Subcutaneous adipose tissue (tissue), 4 donors: Measurements from ENCODE around the gene NAV2. TPM values are rescaled to one million over a fixed set of nuclear protein-coding genes. Genes with fewer than 3 reads are reported as not detected.

Source experiments
- CTCF ChIP-seq: fragments of 450-650 bp; IDR thresholded peaks from one replicate; pipeline ENCODE4 v1.5.1; 2016; ENCODE audit warnings: low read depth, mild to moderate bottlenecking, control low read depth, antibody characterized with exemption, moderate library complexity
- small RNA-seq: library from RNA; depleted of rRNA; stranded (forward); fragments of <200 nt; gene quantifications from one replicate; pipeline ENCODE3, GENCODE V24; 2016
- total RNA-seq, 4 donors: library from RNA; depleted of rRNA; stranded (reverse); fragments of >200 nt; gene quantifications; one replicate each; pipeline ENCODE4 v1.1.0, GENCODE V29; 2016

NAV2 gene
- total RNA-seq, 4 donors from 2014 or later, result 13.6 to 31.5 (median 27.8) TPM

GRCh38 chr11:20160425-20161229, 448.0 kb downstream of the NAV2 start, which contains the start of gene DBX1:
TSS of gene DBX1 (minus strand) at chr11:20160475. CDS start at chr11:20160324, 151 bp downstream.
- no peak for TF ChIP-seq CTCF

- no peak for TF ChIP-seq CTCF
These were observed 448.7 kb downstream of the NAV2 start for GRCh38 chr11:20161230-20161918.

- TF ChIP-seq CTCF, result no peak
These were observed 449.5 kb downstream of the NAV2 start for GRCh38 chr11:20161923-20162744.

- no peak for TF ChIP-seq CTCF
These were observed 450.5 kb downstream of the NAV2 start for GRCh38 chr11:20162824-20163782.

- TF ChIP-seq CTCF, result no peak
These were observed 451.3 kb downstream of the NAV2 start for GRCh38 chr11:20163783-20164481.

Small RNA genes within 50 kb of the gene (small RNA-seq; reads per million reads assigned to genes)
- not detected for gene MIR4694
